ENCODE data around the gene KMT5C. TPM values are rescaled to one million over a fixed set of nuclear protein-coding genes. Genes with fewer than 3 reads are reported as not detected.

Gene KMT5C
- total and polyA plus RNA-seq, 12 donors = 4.0 to 12.4 (median 6.9) TPM

- peaks cover 0 to 14% (median 8%) of the 10 kb centered on the region in 7 donors for H3K27me3 ChIP-seq
- intact Hi-C loops (cut with DNase I) = loop anchor here in 9 of 10 donors (2.0 to 10.0 kb wide), 4 partner anchors 41 to 80 kb away; no protein-coding TSS in a partner anchor
- TF ChIP-seq CTCF (IDR thresholded peaks at IDR 0.05) = no peak
- peaks cover 12 to 32% (median 24%) of the 10 kb centered on the region in 9 donors for H3K4me1 ChIP-seq
- H3K36me3 ChIP-seq = peaks cover 0 to 6% (median 2%) of the 10 kb centered on the region in 9 donors
- H3K4me3 ChIP-seq = no peak overlapping the region
- 98 to 99% methylated on average over 5 of the region's 5 CpGs for WGBS, 2 donors
- no peak overlapping the region for H3K27ac ChIP-seq
- no peak for ATAC-seq
- no peak for DNase-seq
- no peaks in the 10 kb centered on the region for H3K9me3 ChIP-seq
Measured at GRCh38 chr19:55382013-55382412, 42.3 kb downstream of the KMT5C start.

- Histone ChIP-seq H3K27ac (no peak overlapping the region), H3K27me3 (peaks cover 0 to 10% (median 4%) of the 10 kb centered on the region in 7 donors), H3K36me3 (peaks cover 0 to 11% (median 8%) of the 10 kb centered on the region in 9 donors), H3K9me3 (no peaks in the 10 kb centered on the region), H3K4me3 (no peak overlapping the region), H3K4me1 (peaks cover 18 to 35% (median 30%) of the 10 kb centered on the region in 9 donors)
- TF ChIP-seq CTCF (IDR thresholded peaks at IDR 0.05) = no peak
- intact Hi-C loops (cut with DNase I) = loop anchor here in 9 of 10 donors (2.0 to 10.0 kb wide), 4 partner anchors 42 to 80 kb away; no protein-coding TSS in a partner anchor
- no peak for DNase-seq
- 98 to 99% methylated on average over 3 of the region's 3 CpGs for WGBS, 2 donors
- no peak for ATAC-seq
Measured at GRCh38 chr19:55382522-55383054, 42.9 kb downstream of the KMT5C start.

GRCh38 chr19:55383279-55384130 is 43.8 kb downstream of the KMT5C start:
- peak; percentile 39 to 59 for DNase-seq

More at GRCh38 chr19:55383279-55384130, 43.8 kb downstream of the KMT5C start:
- peaks cover 0 to 21% (median 17%) of the 10 kb centered on the region in 9 donors for H3K36me3 ChIP-seq
- TF ChIP-seq CTCF (IDR thresholded peaks at IDR 0.05) = peak in 6 of 9 donors; percentile 7 to 58 (median 34)
- H3K4me1 ChIP-seq = peaks cover 26 to 41% (median 39%) of the 10 kb centered on the region in 9 donors
- peaks cover 0 to under 1% (median 0%) of the 10 kb centered on the region in 7 donors for H3K27me3 ChIP-seq
- no peaks in the 10 kb centered on the region for H3K9me3 ChIP-seq
- intact Hi-C loops (cut with DNase I) = loop anchor here in 9 of 10 donors (2.0 to 10.0 kb wide), 5 partner anchors 43 to 81 kb away; partner anchors contain the start of gene KMT5C (in 1 of the 9)
- peak overlapping the region; percentile 77 to 97 (median 91) for H3K27ac ChIP-seq
- ATAC-seq = peak in 2 of 8 donors; percentile 4 to 6
- WGBS, 2 donors = 4 to 6% methylated on average over 70 to 88 of the region's 88 CpGs
- peak overlapping the region in 9 of 10 donors; percentile 74 to 99 (median 81) for H3K4me3 ChIP-seq

All from heart right ventricle (tissue), 16 donors.